ENCODE data around the gene FAM114A1.
A peak's percentile ranks its signal among the peaks of the same experiment; 100 is the strongest.
"Not testable (repeated sequence)": the region's sequence is repeated elsewhere in the genome, so short reads cannot be mapped to it uniquely, and the experiment has no call there.

FAM114A1 gene

DNA sequence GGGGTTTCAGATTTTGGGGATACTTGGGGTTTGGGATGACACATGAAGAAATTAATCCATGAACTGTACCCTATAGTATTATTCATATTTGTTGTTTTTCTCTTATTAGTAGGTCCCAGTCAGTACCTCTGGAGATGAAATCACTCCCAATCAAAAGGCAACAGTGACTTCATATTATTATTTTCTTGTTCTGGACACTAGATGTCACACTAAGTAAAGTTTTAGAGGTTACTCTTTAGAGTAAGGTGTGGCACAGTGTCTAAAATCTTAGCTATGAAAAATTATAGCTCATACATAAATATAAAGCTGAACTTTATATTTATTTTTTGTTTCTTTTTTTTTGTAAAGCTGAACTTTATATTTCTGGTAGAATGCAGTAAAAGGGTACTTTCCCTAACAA, 35.1 kb downstream of the FAM114A1 start:
- peak; percentile 40 for DNase-seq (ENCODE audit: low spot score)

DNA sequence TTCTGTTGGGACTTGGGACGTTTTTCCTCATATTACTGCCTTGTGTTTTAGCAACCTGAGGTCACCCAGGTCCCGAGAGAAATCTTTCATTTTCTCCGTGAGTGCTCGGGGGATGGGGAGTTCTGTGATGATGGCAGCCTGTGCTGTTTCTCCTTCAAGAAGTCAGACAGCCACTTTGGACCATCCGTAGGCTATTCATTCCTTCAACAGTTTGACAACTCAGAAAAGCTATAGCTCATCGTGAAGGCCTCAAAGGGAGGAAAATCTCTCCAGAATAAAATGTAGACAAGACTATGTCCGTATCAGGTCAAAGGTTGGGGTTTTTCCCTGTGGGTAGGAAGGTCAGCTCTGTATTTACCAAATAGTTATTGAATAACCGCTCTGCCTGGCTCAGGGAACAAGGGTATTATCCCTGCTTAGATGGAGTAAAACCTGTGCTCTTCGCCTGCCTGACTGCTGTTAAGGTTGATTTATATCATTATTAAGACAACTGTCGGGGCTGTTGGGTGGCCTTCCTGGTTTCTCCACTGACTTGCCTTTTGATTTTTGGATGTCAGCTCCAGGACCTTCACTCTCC, 36.6 kb downstream of the FAM114A1 start:
- DNase-seq (ENCODE audit: low spot score) = no peak

DNA sequence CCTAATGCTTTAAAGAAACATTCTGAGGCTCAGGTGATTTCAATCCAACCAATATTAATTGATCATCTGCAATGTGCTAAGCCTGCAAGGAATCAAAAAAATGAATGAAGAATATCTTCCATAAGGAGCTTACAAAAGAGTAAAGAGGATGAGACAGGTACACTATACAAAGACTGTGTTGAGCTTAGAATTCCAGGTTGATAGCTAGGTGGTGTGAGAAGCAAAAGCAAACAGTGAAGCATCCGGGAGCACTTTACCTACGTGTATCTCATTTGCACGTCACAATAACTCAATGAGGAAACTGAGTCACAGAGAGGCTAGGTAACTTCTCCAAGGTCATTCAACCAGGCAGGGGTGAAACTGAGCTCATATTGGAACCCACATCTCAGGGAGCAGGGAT, 37.1 kb downstream of the FAM114A1 start:
- DNase-seq (ENCODE audit: low spot score) = no peak

DNA sequence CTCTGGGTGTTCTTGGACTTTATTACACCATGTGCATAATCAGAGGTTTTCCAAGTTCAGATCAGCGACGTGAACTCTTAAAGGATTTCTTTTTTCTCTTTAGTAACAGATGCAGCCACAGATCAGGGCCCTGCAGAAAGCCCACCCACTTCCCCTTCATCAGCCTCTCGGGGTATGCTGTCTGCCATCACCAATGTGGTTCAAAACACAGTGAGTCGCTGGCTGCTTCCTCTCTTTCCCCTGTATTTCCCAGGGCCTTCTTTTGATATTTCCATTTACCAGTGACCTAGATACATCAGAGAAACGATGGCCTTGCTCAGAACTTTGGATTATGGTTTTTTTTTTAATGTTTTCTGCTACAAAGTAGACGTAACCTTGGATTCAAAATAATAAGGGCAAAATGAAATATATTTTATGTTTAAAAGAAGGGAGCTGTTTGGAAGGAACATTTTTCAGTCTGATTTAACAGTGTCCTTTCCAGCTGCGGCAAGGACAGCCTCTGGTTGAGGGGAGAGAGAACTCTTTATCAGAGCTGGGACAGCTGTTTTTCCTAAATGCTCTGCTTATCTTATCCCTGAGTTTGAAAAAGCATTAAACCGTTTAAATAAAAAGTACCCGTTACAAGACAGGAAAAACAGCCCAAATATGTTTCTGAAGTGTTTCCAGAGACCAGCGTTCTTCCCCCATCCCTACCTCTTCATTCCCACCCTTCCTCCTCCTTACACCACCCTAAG, 38.2 kb downstream of the FAM114A1 start:
- no peak for DNase-seq (ENCODE audit: low spot score)

DNA sequence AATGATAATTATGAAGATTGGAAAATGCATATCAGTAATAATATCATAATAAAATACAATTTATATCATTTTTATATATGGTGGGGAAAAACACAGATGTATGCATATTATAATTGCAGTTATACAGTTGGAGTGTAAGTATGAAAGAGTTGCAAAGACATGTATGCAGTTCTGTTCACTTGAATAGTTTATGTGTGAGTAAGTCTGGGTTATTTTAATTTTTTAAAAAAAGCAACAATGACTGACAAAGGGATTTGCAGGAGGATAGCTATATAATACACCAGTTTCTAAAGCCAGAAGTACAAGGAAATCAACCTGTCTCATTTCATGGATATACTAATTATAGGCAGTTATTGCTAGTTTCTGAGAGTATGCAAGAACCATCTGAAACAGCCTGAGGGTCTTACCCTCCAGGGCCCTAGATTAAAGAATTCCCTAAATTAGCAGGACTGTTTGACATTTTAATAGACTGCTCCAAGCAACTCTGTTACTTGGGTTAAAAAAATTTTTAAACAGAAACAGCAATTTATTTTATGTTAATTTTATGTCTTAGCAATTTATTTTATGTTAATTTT, 40.2 kb downstream of the FAM114A1 start:
- DNase-seq (ENCODE audit: low spot score) = no peak

DNA sequence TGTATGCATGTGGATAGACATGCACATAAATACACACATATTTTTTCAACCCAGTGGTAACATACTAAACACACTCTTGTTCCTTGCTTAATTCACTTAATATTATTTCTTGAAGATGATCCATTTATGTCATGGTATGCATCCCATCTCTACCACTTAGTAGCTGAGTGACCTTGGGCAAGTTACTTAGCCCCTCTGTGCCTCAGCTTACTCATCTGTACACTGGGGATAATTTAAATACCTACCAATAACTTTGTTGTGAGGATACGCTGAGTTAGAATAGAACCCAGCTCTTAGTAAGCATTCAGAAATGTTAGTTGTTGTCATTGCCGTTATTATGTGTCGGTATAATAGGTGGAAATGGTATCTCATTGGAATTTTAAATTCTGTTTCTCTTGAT, 41.4 kb downstream of the FAM114A1 start:
- DNase-seq (ENCODE audit: low spot score) = no peak

DNA sequence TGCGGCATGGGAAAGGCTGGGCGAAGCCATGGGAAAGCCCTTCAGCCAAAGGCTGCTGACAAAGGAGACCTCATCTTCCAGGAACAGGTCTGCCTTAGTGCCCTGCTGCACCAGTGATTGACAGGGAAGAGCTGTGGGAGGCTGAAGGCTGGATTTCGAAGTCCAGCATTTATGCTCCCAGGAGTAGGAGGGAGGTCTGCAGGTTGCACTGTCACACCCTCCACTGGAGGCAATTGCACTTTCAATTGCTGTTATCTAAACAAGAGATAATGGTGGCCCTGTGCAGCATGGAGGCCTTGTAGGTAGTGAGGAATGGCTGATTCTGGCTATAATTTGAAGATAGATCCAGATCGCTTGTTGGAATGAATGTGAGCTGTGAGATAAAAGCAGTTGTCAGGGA, 43.7 kb downstream of the FAM114A1 start:
- DNase-seq (ENCODE audit: low spot score) = no peak

DNA sequence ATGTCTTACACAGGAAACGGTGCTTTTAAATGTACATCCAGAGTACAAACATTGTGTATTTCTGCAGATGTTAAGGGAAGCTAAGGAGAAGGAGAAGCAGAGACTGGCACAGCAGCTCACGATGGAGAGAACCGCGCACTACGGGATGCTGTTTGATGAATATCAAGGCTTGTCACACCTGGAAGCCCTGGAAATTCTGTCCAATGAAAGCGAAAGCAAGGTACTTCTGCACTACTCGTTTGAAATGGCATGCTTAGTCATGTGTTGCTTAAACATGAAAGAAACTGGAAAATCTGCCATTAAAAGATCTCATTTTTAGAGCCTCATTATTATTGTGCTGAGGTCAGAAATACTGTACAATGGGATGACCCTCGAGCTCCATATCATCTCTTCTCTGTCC, 47.2 kb downstream of the FAM114A1 start:
- DNase-seq (ENCODE audit: low spot score) = no peak

DNA sequence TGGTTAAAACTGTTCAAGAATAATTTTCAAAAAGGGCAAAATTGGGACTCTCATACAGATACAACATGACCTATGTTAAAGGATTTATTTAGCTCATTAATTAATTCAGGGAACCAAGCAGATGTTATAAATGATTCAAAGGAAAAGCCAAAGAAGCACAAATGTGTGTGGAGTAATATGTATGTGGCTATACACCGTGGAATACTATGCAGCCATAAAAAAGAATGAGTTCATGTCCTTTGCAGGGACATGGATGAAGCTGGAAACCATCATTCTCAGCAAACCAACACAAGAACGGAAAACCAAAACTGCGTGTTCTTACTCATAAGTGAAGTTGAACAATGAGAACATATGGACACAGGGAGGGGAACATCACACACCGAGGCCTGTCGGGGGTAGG, 48.7 kb downstream of the FAM114A1 start:
- not testable (repeated sequence) for DNase-seq (ENCODE audit: low spot score)

DNA sequence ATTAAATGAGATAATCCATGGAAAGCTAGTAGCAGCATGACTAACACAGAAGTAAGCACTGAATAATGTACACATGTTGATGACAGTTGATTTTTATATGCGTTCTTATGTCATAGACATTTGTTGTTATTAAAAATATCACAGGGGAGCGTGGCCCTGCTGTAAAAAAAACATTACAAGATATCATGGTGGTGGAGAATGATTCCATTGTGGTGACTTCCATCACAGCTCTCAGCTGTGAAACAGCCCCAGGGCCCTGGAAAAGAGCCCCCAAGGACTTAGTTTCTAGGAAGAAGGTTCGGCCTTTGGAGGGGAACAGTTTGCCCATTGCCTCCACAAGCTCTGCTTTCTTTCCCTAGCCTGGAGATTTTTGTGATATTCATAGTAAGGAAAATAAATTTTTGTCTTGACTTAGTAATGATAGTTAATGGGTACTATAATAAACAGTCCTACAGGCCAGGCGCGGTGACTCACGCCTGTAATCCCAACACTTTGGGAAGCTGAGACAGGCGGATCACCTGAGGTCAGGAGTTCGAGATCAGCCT, 49.9 kb downstream of the FAM114A1 start:
- DNase-seq (ENCODE audit: low spot score) = no peak

DNA sequence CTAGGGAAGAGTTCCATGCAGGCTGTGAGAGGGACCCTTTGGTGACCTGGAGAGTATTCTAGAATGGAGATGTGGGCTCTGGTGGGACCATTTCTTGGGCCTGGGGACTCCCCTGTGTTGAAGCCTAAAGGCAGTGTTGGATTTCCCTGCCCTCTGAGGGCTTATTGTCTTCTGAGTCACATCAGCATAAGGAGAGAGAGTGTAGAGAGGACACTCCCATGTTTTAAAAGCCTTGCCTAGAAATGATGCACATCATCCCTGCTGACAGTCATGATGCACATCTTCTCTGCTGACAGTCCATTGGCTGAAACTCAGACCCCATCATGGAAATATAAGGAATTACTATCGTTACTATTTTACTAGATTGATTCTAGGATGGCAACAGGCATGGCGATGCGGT, 51.9 kb downstream of the FAM114A1 start:
- no peak for DNase-seq (ENCODE audit: low spot score)

DNA sequence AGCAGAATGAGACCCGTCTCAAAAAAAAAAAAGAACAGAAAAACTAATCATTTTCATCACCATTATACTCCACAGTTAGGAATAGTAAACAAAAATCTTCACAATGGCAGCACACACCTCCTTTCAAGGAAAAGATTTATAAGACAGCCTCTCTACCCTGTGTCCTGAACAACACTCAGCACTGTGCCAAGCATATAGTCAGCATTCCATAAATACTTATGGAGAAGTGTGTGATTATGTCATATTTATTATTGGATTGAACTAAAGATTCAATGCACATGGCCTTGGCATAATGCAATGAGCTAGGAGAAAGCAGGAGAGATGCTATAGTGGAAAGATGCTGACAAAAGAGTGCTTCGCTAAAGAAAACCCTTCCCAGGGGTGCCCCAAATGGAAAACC, 52.6 kb downstream of the FAM114A1 start:
- DNase-seq (ENCODE audit: low spot score) = no peak

DNA sequence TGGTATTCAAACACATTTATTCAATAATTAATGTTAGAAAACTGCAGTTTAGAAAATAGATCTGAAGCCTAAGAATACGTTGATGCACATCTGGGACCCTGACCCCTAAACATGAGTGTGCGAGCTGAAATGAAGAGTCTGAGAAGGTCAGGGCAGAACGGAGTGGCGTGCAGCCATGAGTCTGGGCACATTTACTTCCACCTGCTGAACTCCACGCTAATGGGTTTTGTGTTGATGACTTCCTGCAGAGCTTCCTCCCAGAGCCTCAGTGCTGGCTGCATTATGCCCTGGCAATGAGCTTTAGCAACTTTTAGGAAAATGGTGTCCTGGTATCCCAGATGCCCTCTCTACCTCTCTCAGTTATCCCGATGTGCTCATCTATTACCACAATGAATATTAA, 53.1 kb downstream of the FAM114A1 start:
- DNase-seq (ENCODE audit: low spot score) = no peak

DNA sequence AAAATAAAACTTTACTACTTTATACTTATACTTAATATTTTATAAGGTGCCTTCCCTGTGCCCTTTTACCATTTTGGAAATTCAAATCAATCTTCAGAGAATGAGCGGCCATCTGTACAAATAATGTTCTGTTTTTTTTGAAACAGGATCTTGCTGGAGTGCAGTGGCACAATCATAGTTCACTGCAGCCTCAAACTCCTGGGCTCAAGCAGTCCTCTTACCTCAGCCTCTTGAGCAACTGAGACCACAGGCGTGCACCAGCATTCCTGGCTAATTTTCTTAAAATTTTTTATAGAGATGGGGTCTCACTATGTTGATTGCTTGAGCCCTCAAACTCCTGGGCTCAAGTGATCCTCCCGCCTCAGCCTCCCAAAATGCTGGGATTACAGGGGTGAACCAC, 53.5 kb downstream of the FAM114A1 start:
- no peak for DNase-seq (ENCODE audit: low spot score)

DNA sequence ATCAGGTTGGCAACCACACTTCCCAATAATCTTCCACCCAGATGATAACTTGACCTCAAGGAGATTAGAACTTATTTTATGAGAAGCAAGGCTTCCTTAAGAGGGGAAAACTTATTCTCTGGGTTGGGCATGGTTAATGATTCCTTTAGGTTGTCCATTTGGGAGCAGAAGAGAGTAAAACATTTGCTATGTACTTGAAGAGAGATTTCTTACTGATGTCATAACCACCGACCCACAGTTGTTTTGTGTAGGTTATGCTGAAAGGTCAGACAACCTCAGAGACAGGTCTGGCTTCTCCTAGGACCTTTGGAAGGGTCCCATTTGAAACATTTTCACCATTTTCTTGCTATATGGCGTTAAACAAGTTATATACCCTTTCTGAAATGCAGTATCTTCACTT, 56.1 kb downstream of the FAM114A1 start:
- no peak for DNase-seq (ENCODE audit: low spot score)

DNA sequence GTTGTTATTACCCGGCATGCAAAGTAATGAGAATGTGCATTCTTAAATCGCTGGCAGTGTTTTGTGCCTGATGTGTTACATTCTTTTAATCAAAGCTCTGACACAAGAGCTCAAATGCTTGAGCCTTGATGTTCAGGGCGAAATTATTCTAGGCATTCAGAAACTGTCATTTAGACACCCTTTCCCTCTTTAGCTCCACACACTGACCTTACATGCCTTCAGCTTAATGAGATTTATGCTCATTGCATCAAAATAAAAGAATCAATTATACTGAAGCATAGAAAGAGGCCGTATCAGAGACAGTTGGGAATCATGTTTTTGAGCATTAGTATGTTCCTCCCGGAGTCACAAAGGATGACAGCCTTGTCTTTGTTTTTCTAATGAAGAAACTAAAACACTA, 56.7 kb downstream of the FAM114A1 start:
- DNase-seq (ENCODE audit: low spot score) = no peak

DNA sequence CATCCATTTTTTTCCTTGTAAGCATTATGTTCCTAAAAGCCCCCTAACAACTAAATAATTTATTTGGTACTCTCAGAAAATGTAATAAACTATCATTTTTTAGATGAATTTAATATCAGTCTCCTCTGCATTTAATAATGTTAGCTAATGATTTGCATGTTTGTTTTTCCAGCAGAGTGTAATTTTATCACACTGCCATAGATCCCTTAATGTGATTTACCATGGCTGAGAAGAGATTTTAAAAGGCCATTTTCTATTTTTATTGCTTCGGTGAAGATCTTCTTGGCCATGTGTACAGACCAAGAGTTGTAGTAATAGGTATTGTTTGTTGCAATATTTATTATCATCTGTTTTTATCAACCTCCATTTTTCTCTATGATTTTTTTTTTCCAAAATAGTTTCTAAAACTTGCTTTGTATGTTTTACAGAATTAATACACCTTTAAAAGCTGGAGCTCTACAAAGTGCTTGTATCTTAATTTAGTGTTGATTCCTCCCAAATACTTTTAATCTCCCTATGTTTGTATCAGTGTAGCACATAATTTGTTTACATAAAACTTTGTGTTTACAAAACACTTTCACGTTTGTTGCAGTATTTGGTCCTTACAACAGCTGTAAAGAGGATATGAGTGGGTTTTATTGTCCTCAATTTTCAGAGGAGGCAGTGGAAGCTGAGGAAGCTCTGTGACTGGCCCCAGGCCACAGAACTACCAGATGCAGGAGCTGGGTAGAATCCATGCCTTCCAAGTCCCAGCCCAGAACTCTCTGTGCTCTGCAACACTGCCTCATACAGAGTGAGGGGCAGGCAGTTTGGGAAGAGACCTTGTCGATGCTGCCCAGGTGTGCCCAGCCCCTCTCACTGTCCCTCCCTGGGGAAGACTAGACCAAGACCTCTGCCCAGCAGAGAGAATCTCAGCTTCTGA, 58.1 kb downstream of the FAM114A1 start:
- DNase-seq (ENCODE audit: low spot score) = peak; percentile 33

DNA sequence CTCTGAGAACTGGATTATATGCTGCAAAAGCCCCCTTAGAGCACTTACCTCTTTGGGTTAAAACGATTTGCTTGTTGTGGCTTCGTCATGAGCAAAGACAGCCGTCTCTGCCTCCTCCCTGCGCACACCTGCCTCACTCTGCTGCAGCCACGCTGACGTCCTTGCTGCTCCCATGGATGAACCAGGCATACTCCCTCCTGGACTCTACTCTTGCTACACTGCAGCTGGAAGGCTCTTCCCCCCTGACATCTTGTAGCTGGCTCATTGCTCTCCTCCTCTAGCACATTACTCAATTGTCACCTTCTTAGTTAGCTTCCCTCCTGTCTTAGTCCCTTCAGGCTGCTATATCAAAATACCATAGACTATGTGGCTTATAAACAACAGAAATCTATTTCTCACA, 59.3 kb downstream of the FAM114A1 start:
- peak; percentile 39 for DNase-seq (ENCODE audit: low spot score)

DNA sequence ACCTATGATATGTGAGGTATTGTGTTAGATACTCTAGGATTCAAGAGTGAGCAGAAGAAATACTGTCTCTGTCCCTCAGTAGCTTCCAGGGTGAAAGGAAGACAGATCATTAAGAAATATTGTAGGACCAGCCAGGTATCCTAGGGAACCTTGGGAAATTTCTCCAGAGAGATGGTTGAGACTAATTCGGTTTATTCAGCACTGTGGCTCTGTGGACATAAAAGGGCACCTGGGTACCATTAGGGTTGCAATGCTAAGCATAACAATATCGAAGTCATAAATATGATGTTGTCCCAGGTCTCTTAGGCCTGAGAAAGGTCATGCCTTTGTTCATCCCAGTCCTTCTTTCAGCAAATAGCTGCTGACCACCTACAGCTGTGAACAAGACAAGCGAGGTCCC, 61.0 kb downstream of the FAM114A1 start:
- DNase-seq (ENCODE audit: low spot score) = no peak

DNA sequence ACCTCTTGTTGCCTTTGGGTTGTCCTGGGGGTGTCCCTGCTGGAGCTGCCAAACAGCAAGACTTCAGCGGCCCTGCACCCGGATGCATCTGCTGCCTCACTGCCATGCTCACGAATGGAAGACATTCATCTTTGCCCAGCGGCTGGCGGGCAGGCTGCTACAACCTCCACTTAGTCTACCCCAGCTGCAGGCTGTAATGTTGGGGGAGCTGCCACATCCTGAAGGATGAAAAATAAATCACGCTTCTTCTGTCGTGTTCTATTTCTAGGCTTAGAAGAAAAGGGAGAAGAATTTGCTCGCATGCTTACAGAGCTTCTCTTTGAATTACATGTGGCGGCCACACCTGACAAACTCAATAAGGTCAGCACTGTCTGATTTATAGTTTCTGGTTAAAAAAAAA, 61.4 kb downstream of the FAM114A1 start:
- DNase-seq (ENCODE audit: low spot score) = no peak

DNA sequence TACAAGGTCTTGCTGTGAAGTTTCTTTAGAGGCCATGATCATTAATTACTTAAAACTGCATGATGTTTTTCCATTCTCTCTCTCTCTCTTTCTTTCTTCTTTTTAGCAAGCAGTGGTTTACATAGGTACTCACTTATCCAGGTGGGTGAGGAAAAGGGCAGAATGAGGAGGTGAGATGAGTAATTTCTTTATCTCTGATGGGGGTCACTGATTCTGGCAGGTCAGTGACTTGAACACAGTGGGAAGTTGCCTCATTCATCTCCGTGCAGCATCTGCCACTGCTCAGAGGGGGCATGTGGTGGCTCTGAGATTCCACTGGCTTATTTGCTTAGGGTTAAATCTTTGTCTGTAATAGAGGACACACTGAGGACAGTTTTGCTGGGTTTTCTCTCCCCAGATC, 62.6 kb downstream of the FAM114A1 start:
- no peak for DNase-seq (ENCODE audit: low spot score)

DNA sequence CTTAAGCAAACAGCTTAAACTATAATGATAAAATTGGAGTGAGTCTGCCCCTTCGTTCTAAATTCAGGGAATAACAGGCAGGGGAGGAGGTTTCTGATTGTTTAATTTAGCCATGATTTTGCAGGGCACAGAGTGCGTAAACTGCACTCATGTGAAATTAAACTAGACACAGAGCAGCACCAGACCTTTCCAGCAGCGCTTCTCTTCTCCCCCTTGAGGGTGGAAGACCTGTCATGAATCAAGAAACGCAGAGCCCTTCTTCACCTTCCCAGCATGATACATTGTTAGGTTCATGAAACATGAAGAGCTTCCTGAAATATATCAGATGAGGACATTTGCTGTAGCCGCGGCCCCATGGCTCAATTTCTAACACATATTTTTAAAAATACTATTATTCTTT, 63.1 kb downstream of the FAM114A1 start:
- peak; percentile 77 for DNase-seq (ENCODE audit: low spot score)
